Measurements from ENCODE around the gene SORT1.

DNA sequence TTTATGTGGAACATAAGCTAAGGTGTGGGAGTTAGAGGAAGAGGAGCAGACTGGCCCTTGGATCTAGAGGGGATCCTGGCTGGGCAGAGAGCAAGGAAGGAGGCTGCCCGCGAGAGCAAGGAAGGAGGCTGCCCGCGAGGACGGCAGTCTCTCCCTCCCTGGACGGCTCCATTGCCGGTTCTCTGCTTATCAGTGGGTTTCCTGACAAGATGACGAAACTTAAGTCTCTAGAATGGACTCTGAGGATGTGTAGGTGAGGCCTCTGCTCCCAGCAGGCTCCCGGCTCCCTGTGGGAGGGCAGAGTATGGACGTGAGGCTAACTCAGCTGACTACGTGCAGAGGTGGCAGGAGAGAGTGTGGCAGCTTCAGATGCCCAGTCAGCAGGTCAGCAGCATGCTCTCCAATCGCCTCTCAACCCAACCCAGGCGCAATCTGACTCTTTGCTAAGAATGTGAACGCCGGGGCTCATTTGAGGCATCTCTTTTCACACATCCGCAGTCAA lies 97.0 kb downstream of the SORT1 start:
- TF ChIP-seq, protein P1, sequence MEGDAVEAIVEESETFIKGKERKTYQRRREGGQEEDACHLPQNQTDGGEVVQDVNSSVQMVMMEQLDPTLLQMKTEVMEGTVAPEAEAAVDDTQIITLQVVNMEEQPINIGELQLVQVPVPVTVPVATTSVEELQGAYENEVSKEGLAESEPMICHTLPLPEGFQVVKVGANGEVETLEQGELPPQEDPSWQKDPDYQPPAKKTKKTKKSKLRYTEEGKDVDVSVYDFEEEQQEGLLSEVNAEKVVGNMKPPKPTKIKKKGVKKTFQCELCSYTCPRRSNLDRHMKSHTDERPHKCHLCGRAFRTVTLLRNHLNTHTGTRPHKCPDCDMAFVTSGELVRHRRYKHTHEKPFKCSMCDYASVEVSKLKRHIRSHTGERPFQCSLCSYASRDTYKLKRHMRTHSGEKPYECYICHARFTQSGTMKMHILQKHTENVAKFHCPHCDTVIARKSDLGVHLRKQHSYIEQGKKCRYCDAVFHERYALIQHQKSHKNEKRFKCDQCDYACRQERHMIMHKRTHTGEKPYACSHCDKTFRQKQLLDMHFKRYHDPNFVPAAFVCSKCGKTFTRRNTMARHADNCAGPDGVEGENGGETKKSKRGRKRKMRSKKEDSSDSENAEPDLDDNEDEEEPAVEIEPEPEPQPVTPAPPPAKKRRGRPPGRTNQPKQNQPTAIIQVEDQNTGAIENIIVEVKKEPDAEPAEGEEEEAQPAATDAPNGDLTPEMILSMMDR (IDR thresholded peaks at IDR 0.05) = no peak
- no peak for TF ChIP-seq POLR2A (IDR thresholded peaks at IDR 0.05)

Measured in Peyer's patch (tissue), 4 donors.